Mesothelial cell of epicardium (in vitro differentiated cells): ENCODE data around the gene SUPT16H. TPM values are rescaled to one million over a fixed set of nuclear protein-coding genes. Genes with fewer than 3 reads are reported as not detected.

Experiments
- DNase-seq, 2 experiments: peaks; one replicate each; pipeline ENCODE4 v3.0.0; 2021; ENCODE audit warnings: low spot score in 2 of 2; ENCODE audit not compliant: unreplicated experiment in 2 of 2
- H3K27ac Mint-ChIP-seq: 2 replicates; pipeline ENCODE4 v1.8.0; 2021; ENCODE audit warnings: mixed read lengths
- H3K27me3 Mint-ChIP-seq: 2 replicates; pipeline ENCODE4 v1.8.0; 2021; ENCODE audit warnings: low read depth, mixed read lengths
- H3K36me3 Mint-ChIP-seq: 2 replicates; pipeline ENCODE4 v1.8.0; 2021; ENCODE audit warnings: mixed read lengths
- H3K4me1 Mint-ChIP-seq: 2 replicates; pipeline ENCODE4 v1.8.0; 2021; ENCODE audit warnings: mixed read lengths
- H3K4me3 Mint-ChIP-seq: 2 replicates; pipeline ENCODE4 v1.8.0; 2021; ENCODE audit warnings: mild to moderate bottlenecking, moderate library complexity, mixed read lengths
- H3K9me3 Mint-ChIP-seq: 2 replicates; pipeline ENCODE4 v1.8.0; 2021; ENCODE audit warnings: mixed read lengths
- total RNA-seq: library from RNA; stranded (reverse); gene quantifications from 3 replicates; pipeline ENCODE4 v1.2.1, GENCODE V29; 2021
- TF ChIP-seq, protein P1 (sequence below): fragments of 200-600 bp; sonication (generic); IDR thresholded peaks from one replicate; pipeline ENCODE4 v1.5.0; 2021; ENCODE audit warnings: antibody characterized with exemption; ENCODE audit not compliant: unreplicated experiment

SUPT16H gene
- total RNA-seq, 1 donor from 2014 or later, result 102 TPM

DNA sequence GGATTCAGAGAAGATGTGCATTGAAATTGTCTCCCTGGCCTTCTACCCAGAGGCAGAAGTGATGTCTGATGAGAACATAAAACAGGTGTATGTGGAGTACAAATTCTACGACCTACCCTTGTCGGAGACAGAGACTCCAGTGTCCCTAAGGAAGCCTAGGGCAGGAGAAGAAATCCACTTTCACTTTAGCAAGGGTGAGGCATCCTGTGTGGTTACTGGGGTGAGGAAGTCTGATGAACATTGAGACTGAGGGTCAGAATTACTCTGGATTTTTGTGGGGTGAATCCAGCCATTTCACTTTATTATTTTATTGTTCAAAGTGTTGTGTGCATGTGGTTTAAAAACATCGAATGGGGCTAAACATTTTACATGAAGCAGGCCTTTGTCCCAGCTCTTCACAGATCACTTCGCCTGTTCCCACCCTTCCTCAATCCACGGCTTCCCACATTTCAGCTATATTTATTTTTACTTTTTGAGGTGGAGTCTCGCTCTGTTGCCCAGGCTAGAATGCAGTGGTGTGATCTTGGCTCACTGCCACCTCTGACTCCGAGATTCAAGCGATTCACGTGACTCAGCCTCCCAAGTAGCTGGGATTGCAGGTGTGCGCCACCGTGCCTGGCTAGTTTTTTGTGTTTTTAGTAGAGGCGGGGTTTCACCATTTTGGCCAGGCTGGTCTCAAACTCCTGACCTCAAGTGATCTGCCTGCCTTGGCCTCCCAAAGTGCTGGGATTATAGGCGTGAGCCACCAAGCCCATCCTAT lies 40.6 kb downstream of the SUPT16H start:
- H3K36me3 Mint-ChIP-seq, result no peaks in the 10 kb centered on the region
- peaks cover 8% of the 10 kb centered on the region for H3K27me3 Mint-ChIP-seq
- no peak overlapping the region for H3K27ac Mint-ChIP-seq
- no peak overlapping the region for H3K4me3 Mint-ChIP-seq
- TF ChIP-seq, protein P1, sequence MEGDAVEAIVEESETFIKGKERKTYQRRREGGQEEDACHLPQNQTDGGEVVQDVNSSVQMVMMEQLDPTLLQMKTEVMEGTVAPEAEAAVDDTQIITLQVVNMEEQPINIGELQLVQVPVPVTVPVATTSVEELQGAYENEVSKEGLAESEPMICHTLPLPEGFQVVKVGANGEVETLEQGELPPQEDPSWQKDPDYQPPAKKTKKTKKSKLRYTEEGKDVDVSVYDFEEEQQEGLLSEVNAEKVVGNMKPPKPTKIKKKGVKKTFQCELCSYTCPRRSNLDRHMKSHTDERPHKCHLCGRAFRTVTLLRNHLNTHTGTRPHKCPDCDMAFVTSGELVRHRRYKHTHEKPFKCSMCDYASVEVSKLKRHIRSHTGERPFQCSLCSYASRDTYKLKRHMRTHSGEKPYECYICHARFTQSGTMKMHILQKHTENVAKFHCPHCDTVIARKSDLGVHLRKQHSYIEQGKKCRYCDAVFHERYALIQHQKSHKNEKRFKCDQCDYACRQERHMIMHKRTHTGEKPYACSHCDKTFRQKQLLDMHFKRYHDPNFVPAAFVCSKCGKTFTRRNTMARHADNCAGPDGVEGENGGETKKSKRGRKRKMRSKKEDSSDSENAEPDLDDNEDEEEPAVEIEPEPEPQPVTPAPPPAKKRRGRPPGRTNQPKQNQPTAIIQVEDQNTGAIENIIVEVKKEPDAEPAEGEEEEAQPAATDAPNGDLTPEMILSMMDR, result no peak
- no peaks in the 10 kb centered on the region for H3K4me1 Mint-ChIP-seq
- H3K9me3 Mint-ChIP-seq, result no peaks in the 10 kb centered on the region
- DNase-seq, result no peak

DNA sequence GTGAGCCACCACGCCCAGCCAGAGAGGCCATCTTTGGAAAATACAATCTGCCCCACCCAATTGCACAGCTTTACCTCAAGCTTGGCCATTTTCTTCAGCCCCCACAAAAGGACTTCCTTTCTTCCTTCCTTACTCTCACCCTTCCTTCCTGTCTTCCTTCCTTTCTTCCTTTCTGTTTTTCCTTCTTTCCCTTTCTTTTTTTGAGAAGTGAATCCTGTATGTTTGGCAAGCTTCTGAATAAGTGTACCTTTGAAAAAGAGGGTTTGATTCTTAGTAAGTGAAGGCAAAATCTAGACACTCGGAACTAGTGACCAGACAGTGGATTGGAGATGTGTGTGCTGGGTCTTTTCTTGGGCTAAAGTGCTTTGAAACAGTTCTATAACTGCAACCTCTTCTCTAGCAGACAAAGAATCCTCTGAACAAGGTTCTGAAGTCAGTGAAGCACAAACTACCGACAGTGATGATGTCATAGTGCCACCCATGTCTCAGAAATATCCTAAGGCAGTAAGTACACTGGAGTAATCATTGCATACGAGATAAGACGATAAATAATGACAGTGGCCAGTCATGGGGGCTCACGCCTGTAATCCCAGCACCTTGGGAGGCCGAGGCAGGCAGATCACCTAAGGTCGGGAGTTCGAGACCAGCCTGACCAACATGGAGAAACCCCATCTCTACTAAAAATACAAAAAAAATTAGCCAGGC lies 49.5 kb downstream of the SUPT16H start:
- TF ChIP-seq, protein P1, result no peak
- H3K4me1 Mint-ChIP-seq, result no peaks in the 10 kb centered on the region
- no peak for DNase-seq
- no peaks in the 10 kb centered on the region for H3K36me3 Mint-ChIP-seq
- H3K4me3 Mint-ChIP-seq, result no peak overlapping the region
- no peak overlapping the region for H3K27ac Mint-ChIP-seq
- no peaks in the 10 kb centered on the region for H3K27me3 Mint-ChIP-seq
- no peaks in the 10 kb centered on the region for H3K9me3 Mint-ChIP-seq

GRCh38 chr14:21332950-21333349 lies 50.9 kb downstream of the SUPT16H start:
- no peaks in the 10 kb centered on the region for H3K4me1 Mint-ChIP-seq
- no peak overlapping the region for H3K4me3 Mint-ChIP-seq
- no peaks in the 10 kb centered on the region for H3K27me3 Mint-ChIP-seq
- H3K27ac Mint-ChIP-seq, result no peak overlapping the region
- no peaks in the 10 kb centered on the region for H3K9me3 Mint-ChIP-seq
- H3K36me3 Mint-ChIP-seq, result no peaks in the 10 kb centered on the region
- DNase-seq, result no peak
- TF ChIP-seq, protein P1, result no peak

GRCh38 chr14:21326972-21327371 lies 56.8 kb downstream of the SUPT16H start:
- peaks cover 6% of the 10 kb centered on the region for H3K27me3 Mint-ChIP-seq
- H3K9me3 Mint-ChIP-seq, result no peaks in the 10 kb centered on the region
- no peak overlapping the region for H3K27ac Mint-ChIP-seq
- no peaks in the 10 kb centered on the region for H3K4me1 Mint-ChIP-seq
- no peak overlapping the region for H3K4me3 Mint-ChIP-seq
- DNase-seq, result no peak
- H3K36me3 Mint-ChIP-seq, result no peaks in the 10 kb centered on the region
- TF ChIP-seq, protein P1, result no peak

GRCh38 chr14:21322716-21323115 lies 61.1 kb downstream of the SUPT16H start:
- Mint-ChIP-seq H3K27me3 (peaks cover 6% of the 10 kb centered on the region), H3K4me1 (peaks cover 1% of the 10 kb centered on the region), H3K36me3 (no peaks in the 10 kb centered on the region), H3K9me3 (no peaks in the 10 kb centered on the region), H3K27ac (no peak overlapping the region), H3K4me3 (no peak overlapping the region)
- TF ChIP-seq, protein P1, result no peak
- DNase-seq, result no peak
